ENCODE measurements around the gene PLPP4.

Gene PLPP4

GRCh38 chr10:120457431-120458172, 575 bp downstream of the PLPP4 start:
- no peak for DNase-seq

GRCh38 chr10:120458432-120458831, 1.4 kb downstream of the PLPP4 start:
- DNase-seq = no peak

- DNase-seq = no peak
These were observed 2.2 kb downstream of the PLPP4 start for GRCh38 chr10:120459185-120459584.

GRCh38 chr10:120460186-120460585, 3.2 kb downstream of the PLPP4 start:
- no peak for DNase-seq

- no peak for DNase-seq
These were observed 3.7 kb downstream of the PLPP4 start for GRCh38 chr10:120460776-120461175.

GRCh38 chr10:120462018-120462682, 5.1 kb downstream of the PLPP4 start:
- DNase-seq = no peak

GRCh38 chr10:120465138-120465537, 8.1 kb downstream of the PLPP4 start:
- no peak for DNase-seq

GRCh38 chr10:120466006-120466405, 9.0 kb downstream of the PLPP4 start:
- no peak for DNase-seq

- DNase-seq = no peak
These were observed 16.6 kb downstream of the PLPP4 start for GRCh38 chr10:120473593-120473992.

- DNase-seq = no peak
These were observed 17.9 kb downstream of the PLPP4 start for GRCh38 chr10:120474956-120475355.

- DNase-seq = no peak
These were observed 19.1 kb downstream of the PLPP4 start for GRCh38 chr10:120475844-120476791.

- DNase-seq = no peak
These were observed 20.2 kb downstream of the PLPP4 start for GRCh38 chr10:120477021-120477742.

GRCh38 chr10:120477743-120478141, 20.7 kb downstream of the PLPP4 start:
- no peak for DNase-seq

- no peak for DNase-seq
These were observed 21.4 kb downstream of the PLPP4 start for GRCh38 chr10:120478386-120478785.

GRCh38 chr10:120479506-120479905, 22.5 kb downstream of the PLPP4 start:
- DNase-seq = no peak

GRCh38 chr10:120480065-120480600, 23.1 kb downstream of the PLPP4 start:
- no peak for DNase-seq

- DNase-seq = no peak
These were observed 23.8 kb downstream of the PLPP4 start for GRCh38 chr10:120480848-120481247.

- DNase-seq = no peak
These were observed 26.0 kb downstream of the PLPP4 start for GRCh38 chr10:120483006-120483405.

- no peak for DNase-seq
These were observed 26.7 kb downstream of the PLPP4 start for GRCh38 chr10:120483651-120484301.

- no peak for DNase-seq
These were observed 28.9 kb downstream of the PLPP4 start for GRCh38 chr10:120485946-120486345.

GRCh38 chr10:120486671-120487205, 29.7 kb downstream of the PLPP4 start:
- DNase-seq = no peak

GRCh38 chr10:120490288-120490687, 33.3 kb downstream of the PLPP4 start:
- no peak for DNase-seq

Data from NCI-H748 treated with DMSO at 0.1 percent for 48 hours (cell line).